GM12891 (cell line): ENCODE results near the gene PRUNE2.

Experiments used
- PAX5 ChIP-seq: IDR thresholded peaks from 2 replicates; pipeline ENCODE4 v1.6.1; 2011; ENCODE audit warnings: low read length, moderate library complexity, mild to moderate bottlenecking; ENCODE audit not compliant: insufficient read depth, severe bottlenecking
- POLR2A ChIP-seq: IDR thresholded peaks from 2 replicates; pipeline ENCODE4 v1.6.1; 2011; ENCODE audit warnings: low read depth, low read length, control low read depth
- POLR2AphosphoS5 ChIP-seq: IDR thresholded peaks from 2 replicates; pipeline ENCODE4 v1.6.1; 2011; ENCODE audit warnings: low read depth, low read length, control low read depth
- TAF1 ChIP-seq: IDR thresholded peaks from 2 replicates; pipeline ENCODE4 v1.6.1; 2011; ENCODE audit warnings: low read depth, low read length, control low read depth

GRCh38 chr9:76630916-76631315 lies 275.0 kb downstream of the PRUNE2 start:
- TF ChIP-seq POLR2A, result no peak
- TF ChIP-seq POLR2AphosphoS5, result no peak
- TF ChIP-seq TAF1, result no peak
- TF ChIP-seq PAX5, result no peak
